ENCODE data around the gene HP1BP3. TPM values are rescaled to one million over a fixed set of nuclear protein-coding genes. Genes with fewer than 3 reads are reported as not detected.
A peak's percentile ranks its signal among the peaks of the same experiment; 100 is the strongest.

Gene HP1BP3
- total RNA-seq, 3 donors from 2014 or later (not counting 1 experiment from before 2014, with no cell fraction given) = 243 to 296 (median 274) TPM

- peak overlapping the region in 1 of 2 donors; percentile 83 for H3K27ac Mint-ChIP-seq
- H3K27me3 ChIP-seq (ENCODE audit: control insufficient read depth, insufficient read depth, low read length) = no peaks in the 10 kb centered on the region
- WGBS (ENCODE audit: insufficient coverage) = 86% methylated on average over 10 of the region's 10 CpGs
- H3K4me1 Mint-ChIP-seq = peaks cover 11 to 13% of the 10 kb centered on the region in 2 donors
- no peaks in the 10 kb centered on the region for H3K36me3 ChIP-seq (ENCODE audit: control insufficient read depth, insufficient read depth, low read length)
- H3K4me3 Mint-ChIP-seq = no peak overlapping the region
- H3K36me3 Mint-ChIP-seq = no peaks in the 10 kb centered on the region
- H3K4me1 ChIP-seq (ENCODE audit: control insufficient read depth, insufficient read depth, low read length) = peaks cover 12% of the 10 kb centered on the region
- no peaks in the 10 kb centered on the region for H3K9me3 Mint-ChIP-seq
- no peak overlapping the region for H3K27ac ChIP-seq (ENCODE audit: low read length)
- no peak overlapping the region for H3K4me3 ChIP-seq (ENCODE audit: low read length)
- H3K27me3 Mint-ChIP-seq (ENCODE audit: low read depth in 2 of 2) = peaks cover 0 to 6% of the 10 kb centered on the region in 2 donors
- ATAC-seq (no peak), DNase-seq (no peak)
- H3K9me3 ChIP-seq (ENCODE audit: control insufficient read depth, insufficient read depth, low read length) = no peaks in the 10 kb centered on the region
- no peak for TF ChIP-seq CTCF (IDR thresholded peaks at IDR 0.05)
- intact Hi-C loops (cut with micrococcal nuclease) = no loop called here
Measured at GRCh38 chr1:20695515-20695914, 91.6 kb downstream of the HP1BP3 start.

- no peaks in the 10 kb centered on the region for H3K36me3 ChIP-seq (ENCODE audit: control insufficient read depth, insufficient read depth, low read length)
- TF ChIP-seq CTCF (IDR thresholded peaks at IDR 0.05) = no peak
- H3K4me1 ChIP-seq (ENCODE audit: control insufficient read depth, insufficient read depth, low read length) = peaks cover 12% of the 10 kb centered on the region
- H3K4me1 Mint-ChIP-seq = peaks cover 11 to 13% of the 10 kb centered on the region in 2 donors
- H3K27ac ChIP-seq (ENCODE audit: low read length) = no peak overlapping the region
- no peak overlapping the region for H3K4me3 Mint-ChIP-seq
- no peak for ATAC-seq
- no peaks in the 10 kb centered on the region for H3K36me3 Mint-ChIP-seq
- H3K9me3 ChIP-seq (ENCODE audit: control insufficient read depth, insufficient read depth, low read length) = no peaks in the 10 kb centered on the region
- H3K27me3 Mint-ChIP-seq (ENCODE audit: low read depth in 2 of 2) = peaks cover 0 to 6% of the 10 kb centered on the region in 2 donors
- no peaks in the 10 kb centered on the region for H3K9me3 Mint-ChIP-seq
- WGBS (ENCODE audit: insufficient coverage) = 91% methylated on average over 2 of the region's 2 CpGs
- no peak overlapping the region for H3K4me3 ChIP-seq (ENCODE audit: low read length)
- H3K27ac Mint-ChIP-seq = no peak overlapping the region
- H3K27me3 ChIP-seq (ENCODE audit: control insufficient read depth, insufficient read depth, low read length) = no peaks in the 10 kb centered on the region
- intact Hi-C loops (cut with micrococcal nuclease) = no loop called here
- no peak for DNase-seq
Measured at GRCh38 chr1:20693623-20694022, 93.5 kb downstream of the HP1BP3 start.

Other genes starting within 250 kb of the HP1BP3 start
- gene FAM43B, start 234.7 kb downstream of the HP1BP3 start, total RNA-seq = not detected
- 1 to 10 TPM in 2 of 3 donors, not detected in 1; 1.4 to 5.3 TPM for gene CDA, start 198.2 kb downstream of the HP1BP3 start, total RNA-seq
- 10 to 100 TPM; 10.8 to 16.2 (median 15.0) TPM for gene PINK1, start 153.8 kb downstream of the HP1BP3 start, total RNA-seq
- gene DDOST, start 125.9 kb downstream of the HP1BP3 start, total RNA-seq = 100 to 1,000 TPM; 137 to 158 (median 153) TPM
- gene KIF17, start 69.3 kb downstream of the HP1BP3 start, total RNA-seq = not detected
- not detected for gene SH2D5, start 54.6 kb downstream of the HP1BP3 start, total RNA-seq

Data from natural killer cell (primary cell).